Stimulated activated CD8-positive, alpha-beta memory T cell treated with anti-CD3 and anti-CD28 coated beads, Interleukin-12 subunit alpha, Interleukin-12 subunit beta, amount 100 ng/mL, for 4 hours (primary cell): ENCODE results near the gene GTPBP10.

Experiments
- DNase-seq: peaks from one replicate; pipeline ENCODE4 v3.0.0-alpha.2; 2020; ENCODE audit warnings: low read depth

The GTPBP10 gene

GRCh38 chr7:90432752-90433151, 86.2 kb downstream of the GTPBP10 start:
- DNase-seq: no peak

- DNase-seq: no peak
Measured at GRCh38 chr7:90433221-90433620, 86.7 kb downstream of the GTPBP10 start.
